ENCODE results near the gene RND2. TPM values are rescaled to one million over a fixed set of nuclear protein-coding genes. Genes with fewer than 3 reads are reported as not detected.
A peak's percentile ranks its signal among the peaks of the same experiment; 100 is the strongest.

The RND2 gene
- total RNA-seq, 4 donors from 2014 or later: 1.5 to 4.5 (median 2.5) TPM

DNA sequence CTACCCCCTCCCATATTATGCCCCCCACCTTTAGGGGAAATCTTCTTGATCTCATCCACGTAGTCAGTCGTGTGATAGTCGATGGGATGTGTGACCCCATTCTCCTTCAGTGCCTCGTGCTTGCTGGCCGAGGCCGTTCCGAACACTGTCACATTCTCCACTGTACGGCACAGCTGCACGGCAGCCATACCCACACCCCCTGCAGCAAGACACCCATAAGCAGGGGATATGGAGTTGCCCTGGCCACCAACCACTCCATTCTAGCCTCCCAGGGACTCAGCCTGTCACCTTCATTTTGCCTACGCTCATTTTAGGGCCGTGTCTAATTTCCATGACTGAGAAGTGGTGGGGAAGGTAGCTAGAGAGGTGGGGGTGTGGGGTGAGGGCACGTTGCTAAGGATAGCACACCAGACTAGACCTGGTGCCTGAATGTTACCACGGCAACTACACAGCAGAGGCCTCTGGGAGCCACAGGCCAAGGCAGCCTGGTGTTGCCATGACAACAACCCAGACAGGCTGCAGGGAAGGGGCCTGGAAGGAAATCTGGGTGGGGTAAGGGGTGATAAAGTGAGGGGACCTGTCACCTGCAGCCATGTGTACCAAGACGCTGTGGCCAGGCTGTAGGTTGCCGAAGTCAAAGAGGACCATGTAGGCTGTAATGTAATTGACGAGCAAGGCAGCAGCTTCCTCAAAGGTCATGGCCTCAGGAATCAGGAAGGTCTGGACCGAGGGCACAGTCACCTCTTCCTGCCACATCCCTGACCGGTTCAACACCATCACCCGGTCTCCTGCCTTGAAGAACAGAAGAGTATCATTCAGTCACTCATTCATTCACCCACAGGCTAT lies 6.8 kb upstream of the RND2 start:
- no peaks in the 10 kb centered on the region for H3K9me3 ChIP-seq
- peaks cover 0 to 82% (median 62%) of the 10 kb centered on the region in 3 donors for H3K4me1 ChIP-seq
- H3K27ac ChIP-seq: peak overlapping the region in 3 of 4 donors; percentile 54 to 92 (median 89)
- H3K36me3 ChIP-seq: peaks cover 0 to 54% of the 10 kb centered on the region in 2 donors
- no peak overlapping the region for H3K4me3 ChIP-seq
- 32 to 71% methylated on average over 7 to 9 of the region's 19 CpGs for WGBS, 2 donors (ENCODE audit: low coverage in 1 of 2)
- TF ChIP-seq, protein P1, sequence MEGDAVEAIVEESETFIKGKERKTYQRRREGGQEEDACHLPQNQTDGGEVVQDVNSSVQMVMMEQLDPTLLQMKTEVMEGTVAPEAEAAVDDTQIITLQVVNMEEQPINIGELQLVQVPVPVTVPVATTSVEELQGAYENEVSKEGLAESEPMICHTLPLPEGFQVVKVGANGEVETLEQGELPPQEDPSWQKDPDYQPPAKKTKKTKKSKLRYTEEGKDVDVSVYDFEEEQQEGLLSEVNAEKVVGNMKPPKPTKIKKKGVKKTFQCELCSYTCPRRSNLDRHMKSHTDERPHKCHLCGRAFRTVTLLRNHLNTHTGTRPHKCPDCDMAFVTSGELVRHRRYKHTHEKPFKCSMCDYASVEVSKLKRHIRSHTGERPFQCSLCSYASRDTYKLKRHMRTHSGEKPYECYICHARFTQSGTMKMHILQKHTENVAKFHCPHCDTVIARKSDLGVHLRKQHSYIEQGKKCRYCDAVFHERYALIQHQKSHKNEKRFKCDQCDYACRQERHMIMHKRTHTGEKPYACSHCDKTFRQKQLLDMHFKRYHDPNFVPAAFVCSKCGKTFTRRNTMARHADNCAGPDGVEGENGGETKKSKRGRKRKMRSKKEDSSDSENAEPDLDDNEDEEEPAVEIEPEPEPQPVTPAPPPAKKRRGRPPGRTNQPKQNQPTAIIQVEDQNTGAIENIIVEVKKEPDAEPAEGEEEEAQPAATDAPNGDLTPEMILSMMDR (IDR thresholded peaks at IDR 0.05): no peak
- TF ChIP-seq POLR2A (IDR thresholded peaks at IDR 0.05): no peak
- TF ChIP-seq EP300 (IDR thresholded peaks at IDR 0.05): no peak
- no peak for TF ChIP-seq POLR2AphosphoS5 (IDR thresholded peaks at IDR 0.05)
- no peaks in the 10 kb centered on the region for H3K27me3 ChIP-seq
- ATAC-seq: no peak

DNA sequence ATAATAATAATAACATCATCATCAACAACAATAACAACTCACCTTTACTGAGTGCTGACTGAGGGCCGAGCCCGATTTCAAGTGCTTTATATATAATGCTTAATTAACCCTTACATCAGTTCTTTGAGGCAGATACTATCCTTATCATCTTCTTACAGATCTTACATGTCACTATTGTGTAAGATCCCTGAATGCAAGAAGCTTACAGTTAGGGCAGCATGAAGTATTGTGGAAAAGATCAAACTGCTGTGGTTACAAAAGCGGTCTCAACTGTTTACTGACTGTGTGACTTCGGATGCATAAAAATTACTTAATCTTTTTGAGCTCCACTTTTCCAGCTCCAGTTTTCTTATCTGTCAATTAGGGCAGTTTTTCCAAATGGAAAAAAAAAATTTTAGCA lies 6.1 kb upstream of the RND2 start:
- H3K36me3 ChIP-seq: peaks cover 0 to 47% of the 10 kb centered on the region in 2 donors
- peak overlapping the region in 3 of 4 donors; percentile 54 to 92 (median 89) for H3K27ac ChIP-seq
- H3K4me3 ChIP-seq: no peak overlapping the region
- peaks cover 0 to 78% (median 55%) of the 10 kb centered on the region in 3 donors for H3K4me1 ChIP-seq
- WGBS, 2 donors (ENCODE audit: low coverage in 1 of 2): 22 to 45% methylated on average over 4 of the region's 4 CpGs
- no peaks in the 10 kb centered on the region for H3K9me3 ChIP-seq
- no peaks in the 10 kb centered on the region for H3K27me3 ChIP-seq
- no peak for ATAC-seq
- TF ChIP-seq POLR2AphosphoS5 (IDR thresholded peaks at IDR 0.05) (no peak), POLR2A (IDR thresholded peaks at IDR 0.05) (no peak), EP300 (IDR thresholded peaks at IDR 0.05) (no peak)
- TF ChIP-seq, protein P1 (IDR thresholded peaks at IDR 0.05): no peak

DNA sequence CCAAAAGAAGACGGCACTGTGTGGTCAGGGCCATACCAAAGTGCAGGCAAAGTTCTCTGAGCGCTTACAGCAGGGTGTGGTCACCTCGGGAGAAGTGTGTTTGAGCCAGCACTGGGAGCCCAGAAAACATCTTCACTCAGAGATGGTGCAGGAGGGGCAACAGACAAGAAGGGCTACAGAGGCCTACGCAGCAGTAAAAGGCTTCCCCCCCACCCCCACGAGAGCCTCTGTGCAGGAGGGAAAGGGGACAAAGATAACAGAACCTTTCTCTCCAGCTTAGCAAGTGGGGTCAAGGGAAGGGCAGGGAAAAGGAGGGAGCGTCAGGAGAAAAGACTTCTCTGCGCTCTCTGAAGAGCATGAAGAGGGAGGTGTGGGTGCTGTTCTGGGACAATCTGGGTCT lies 5.6 kb upstream of the RND2 start:
- TF ChIP-seq POLR2A (IDR thresholded peaks at IDR 0.05) (no peak), EP300 (IDR thresholded peaks at IDR 0.05) (no peak), POLR2AphosphoS5 (IDR thresholded peaks at IDR 0.05) (no peak)
- TF ChIP-seq, protein P1 (IDR thresholded peaks at IDR 0.05): no peak
- H3K36me3 ChIP-seq: peaks cover 0 to 43% of the 10 kb centered on the region in 2 donors
- no peaks in the 10 kb centered on the region for H3K9me3 ChIP-seq
- ATAC-seq: no peak
- H3K4me3 ChIP-seq: peak overlapping the region in 1 of 2 donors; percentile 100
- 20 to 49% methylated on average over 5 to 7 of the region's 7 CpGs for WGBS, 2 donors (ENCODE audit: low coverage in 1 of 2)
- no peaks in the 10 kb centered on the region for H3K27me3 ChIP-seq
- peak overlapping the region in 3 of 4 donors; percentile 89 to 92 (median 90) for H3K27ac ChIP-seq
- H3K4me1 ChIP-seq: peaks cover 0 to 78% (median 53%) of the 10 kb centered on the region in 3 donors

DNA sequence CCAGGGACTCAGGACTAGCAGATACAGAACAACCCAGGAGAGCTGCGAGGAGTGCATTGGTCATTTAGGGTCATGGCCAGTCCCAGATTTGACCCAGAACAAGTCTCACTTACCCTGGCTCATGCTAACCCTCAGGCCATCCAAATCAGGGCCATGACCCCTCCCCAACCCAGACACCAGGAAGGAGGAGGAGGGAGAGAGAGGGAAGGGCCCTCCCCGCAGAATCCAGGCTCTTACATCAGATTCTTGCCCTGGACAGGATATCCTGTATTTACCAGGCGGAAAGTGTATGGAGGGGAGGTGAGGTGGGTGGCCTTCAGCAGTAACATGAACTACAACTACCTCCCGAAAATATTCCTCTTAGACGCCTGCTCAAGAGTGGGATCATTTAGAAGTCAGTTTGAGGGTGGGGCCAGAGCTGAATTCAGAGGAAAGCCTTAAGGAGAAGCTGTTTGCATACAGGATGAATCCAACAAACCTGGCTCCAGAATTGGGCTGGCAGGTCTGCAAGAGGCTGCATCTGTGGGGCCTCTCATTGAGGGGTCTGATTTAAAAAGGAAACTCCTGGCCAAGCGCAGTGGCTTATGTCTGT lies 4.9 kb upstream of the RND2 start:
- H3K9me3 ChIP-seq: no peaks in the 10 kb centered on the region
- H3K36me3 ChIP-seq: peaks cover 0 to 36% of the 10 kb centered on the region in 2 donors
- H3K4me3 ChIP-seq: peak overlapping the region in 1 of 2 donors; percentile 100
- TF ChIP-seq POLR2AphosphoS5 (IDR thresholded peaks at IDR 0.05) (no peak), POLR2A (IDR thresholded peaks at IDR 0.05) (no peak), EP300 (IDR thresholded peaks at IDR 0.05) (no peak)
- TF ChIP-seq, protein P1 (IDR thresholded peaks at IDR 0.05): no peak
- WGBS, 2 donors (ENCODE audit: low coverage in 1 of 2): 62 to 75% methylated on average over 2 of the region's 6 CpGs
- H3K27me3 ChIP-seq: no peaks in the 10 kb centered on the region
- ATAC-seq: no peak
- H3K27ac ChIP-seq: peak overlapping the region; percentile 9 to 92 (median 90)
- H3K4me1 ChIP-seq: peaks cover 0 to 76% (median 47%) of the 10 kb centered on the region in 3 donors

Data from gastroesophageal sphincter (tissue), 4 donors.